Hematopoietic multipotent progenitor cell treated with erythropoietin and hydrocortisone succinate and interleukin-3 and kit ligand, for 15 days (in vitro differentiated cells): ENCODE measurements around the gene DYNLT1.
"Not testable (repeated sequence)": the region's sequence is repeated elsewhere in the genome, so short reads cannot be mapped to it uniquely, and the experiment has no call there.

Experiments
- DNase-seq: peaks from one replicate; pipeline ENCODE4 v3.0.0-alpha.2; 2015; ENCODE audit warnings: low spot score

The DYNLT1 gene

DNA sequence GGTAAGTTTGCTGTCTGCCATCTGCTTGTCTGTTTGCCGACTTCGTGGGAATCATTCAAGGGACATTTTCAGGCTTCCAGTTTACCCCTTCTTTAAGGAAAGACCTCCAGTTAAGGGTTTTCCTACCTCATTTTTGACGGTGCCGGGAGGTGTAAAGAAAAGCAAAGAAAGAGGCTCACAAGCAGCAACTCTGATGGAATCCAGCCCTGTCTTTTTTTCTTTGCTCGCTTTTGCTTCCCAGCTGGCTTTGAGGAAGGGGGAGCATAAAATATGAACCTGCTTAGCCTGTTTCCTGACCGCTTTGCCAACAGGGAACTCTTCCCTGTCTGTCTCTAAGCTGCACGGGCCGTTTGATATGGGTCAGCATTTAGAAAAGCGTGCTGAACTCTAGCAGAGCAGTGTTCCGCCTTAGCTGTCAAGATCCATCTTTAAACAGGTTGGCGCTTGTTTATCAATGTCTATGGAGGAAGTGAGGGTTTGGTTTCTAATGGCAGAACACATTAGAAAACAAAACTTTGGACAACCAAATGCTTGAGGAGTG is 19.2 kb upstream of the DYNLT1 start:
- DNase-seq: no peak

DNA sequence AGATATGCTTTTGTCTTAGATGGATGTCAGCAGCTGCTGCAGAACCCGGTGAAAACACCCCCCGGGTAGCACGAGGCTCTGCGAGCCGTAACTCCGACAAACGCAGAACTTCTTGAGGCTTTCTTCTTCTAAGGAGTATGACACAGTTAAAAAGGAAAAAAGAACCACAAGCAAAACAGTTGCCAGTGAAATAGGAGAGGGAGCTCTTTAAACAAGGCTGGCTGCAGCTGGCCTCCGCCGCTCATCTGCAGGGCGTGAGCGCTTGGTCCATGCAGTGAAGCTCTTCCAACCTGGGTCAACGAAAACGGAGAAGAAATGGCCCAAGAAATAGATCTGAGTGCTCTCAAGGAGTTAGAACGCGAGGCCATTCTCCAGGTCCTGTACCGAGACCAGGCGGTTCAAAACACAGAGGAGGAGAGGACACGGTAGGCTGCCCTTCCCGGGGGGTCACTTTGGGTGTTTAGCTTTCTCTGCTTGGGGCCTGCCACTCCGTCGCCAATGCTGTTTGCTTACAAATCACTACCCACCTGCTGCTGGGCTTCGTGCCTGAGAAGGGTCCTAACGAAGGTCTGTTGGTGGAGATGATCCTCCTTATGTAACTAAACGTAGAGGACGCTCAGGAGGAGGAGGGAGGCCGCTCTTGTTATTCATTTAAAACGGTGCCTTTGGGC is 18.5 kb upstream of the DYNLT1 start:
- DNase-seq: no peak

DNA sequence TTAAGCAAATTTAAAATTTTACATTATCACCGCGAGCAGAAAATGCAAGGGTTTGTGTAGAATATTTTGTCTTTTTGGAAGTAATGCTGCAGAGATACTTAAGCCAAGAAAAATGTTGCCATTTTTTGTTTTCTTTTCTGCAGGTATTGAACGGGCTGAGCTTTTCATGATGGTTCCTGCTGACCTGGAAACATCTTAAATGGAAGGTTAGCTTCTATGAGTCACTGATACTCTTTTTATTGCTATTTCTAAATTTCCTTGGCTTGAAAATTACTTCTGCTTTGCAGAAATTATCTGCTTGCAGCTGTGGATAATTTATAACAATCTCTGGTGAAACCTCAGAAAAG is 18.0 kb upstream of the DYNLT1 start:
- DNase-seq: no peak

DNA sequence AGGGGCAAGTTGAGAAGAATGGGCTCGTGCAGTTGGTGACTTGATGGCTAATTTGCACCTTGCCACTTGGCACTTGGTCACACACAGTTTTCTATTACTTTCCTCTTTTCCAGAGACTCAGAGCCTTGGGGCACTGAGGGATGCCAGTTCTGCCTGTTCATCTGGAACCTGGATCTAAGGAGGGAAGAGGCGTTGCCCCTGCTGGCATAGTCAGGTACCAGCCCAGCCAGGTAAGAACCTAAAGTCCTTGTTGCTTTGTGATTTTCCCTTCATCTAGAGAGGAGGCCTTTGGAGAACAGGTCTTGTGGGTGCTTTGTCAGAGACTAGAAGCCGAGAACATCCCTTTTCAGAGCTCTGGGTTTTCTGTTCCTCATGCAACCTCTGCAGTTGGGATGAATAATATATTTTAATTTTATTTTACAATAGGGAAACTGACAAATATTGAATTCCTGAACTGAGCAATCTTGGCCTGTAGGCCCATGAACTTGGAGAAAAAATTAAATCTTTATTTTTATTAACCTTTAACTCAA is 16.7 kb upstream of the DYNLT1 start:
- no peak for DNase-seq

DNA sequence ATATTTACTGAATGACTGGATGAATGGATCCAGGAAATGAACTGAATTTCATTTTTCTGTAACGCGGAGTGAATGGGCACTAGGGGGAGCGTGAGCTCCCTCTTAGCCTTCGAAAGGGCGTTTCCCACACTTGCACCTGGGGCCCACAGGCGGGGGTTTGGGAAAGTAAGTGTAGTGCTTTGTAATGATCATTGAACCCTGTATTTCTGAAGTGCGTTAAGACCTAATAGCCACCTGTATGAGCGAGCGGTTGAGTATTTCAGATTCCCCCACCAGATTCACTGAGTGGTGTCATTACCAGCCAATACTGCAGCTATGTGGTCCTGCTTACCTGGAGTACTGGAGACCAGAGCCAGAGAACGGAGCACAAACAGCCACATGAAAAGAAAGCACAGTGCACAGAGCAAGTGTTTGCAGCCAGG is 15.8 kb upstream of the DYNLT1 start:
- DNase-seq: no peak

DNA sequence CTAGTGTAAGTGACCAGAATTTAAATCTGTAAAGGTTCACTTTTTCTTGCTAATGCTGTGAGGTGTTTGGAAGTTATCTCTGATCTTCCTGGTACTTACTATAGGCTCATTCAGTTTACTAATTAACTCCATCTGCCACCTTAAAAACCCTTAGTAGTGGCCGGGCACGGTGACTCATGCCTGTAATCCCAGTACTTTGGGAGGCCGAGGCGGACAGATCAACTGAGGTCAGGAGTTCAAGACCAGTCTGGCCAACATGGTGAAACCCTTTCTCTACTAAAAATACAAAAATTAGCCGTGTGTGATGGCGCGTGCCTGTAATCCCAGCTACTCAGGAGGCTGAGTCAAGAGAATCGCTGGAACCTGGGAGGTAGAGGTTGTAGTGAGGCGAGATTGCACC is 12.4 kb upstream of the DYNLT1 start:
- not testable (repeated sequence) for DNase-seq

DNA sequence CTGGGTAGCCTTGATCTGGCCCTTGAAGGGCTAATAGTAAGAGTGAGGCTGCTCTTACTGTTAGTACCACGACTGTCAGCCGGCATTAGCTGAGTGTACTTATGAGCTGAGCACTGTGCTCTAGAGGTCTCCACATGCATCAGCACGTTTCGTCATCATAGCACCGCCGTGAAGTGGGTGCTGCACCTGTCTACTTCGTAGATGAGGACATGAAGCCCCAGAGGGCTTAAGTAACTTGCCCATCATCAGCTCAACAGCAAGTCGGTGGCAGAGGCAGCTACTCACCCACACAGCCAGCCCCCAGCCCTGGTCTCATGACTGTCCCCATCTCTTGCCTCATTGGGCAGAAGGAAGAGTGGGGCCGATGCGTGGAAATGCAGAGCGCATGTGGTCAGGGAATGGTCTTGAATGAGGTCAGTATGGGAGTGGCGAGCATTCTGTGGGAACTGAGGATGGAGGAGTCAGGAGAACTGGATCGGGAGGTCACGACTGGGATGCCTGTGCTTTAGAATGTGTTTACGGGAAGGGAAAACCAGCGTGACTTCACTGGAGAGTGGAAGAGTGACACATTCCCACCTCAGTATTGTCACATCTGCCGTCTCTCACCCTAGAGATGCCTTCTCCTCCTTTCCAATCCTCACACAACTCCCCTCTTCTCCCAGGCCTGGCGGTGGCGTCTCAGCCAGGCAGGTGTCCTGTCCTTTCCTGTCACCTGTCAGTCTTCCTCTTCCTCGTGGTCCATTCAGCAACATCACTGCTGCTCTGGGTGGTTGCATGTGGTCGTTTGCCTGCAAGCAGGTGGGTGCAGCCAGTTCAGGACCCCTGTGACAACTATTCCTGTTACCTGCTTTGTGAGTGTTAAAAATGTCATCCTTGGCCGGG is 11.3 kb upstream of the DYNLT1 start:
- DNase-seq: no peak

DNA sequence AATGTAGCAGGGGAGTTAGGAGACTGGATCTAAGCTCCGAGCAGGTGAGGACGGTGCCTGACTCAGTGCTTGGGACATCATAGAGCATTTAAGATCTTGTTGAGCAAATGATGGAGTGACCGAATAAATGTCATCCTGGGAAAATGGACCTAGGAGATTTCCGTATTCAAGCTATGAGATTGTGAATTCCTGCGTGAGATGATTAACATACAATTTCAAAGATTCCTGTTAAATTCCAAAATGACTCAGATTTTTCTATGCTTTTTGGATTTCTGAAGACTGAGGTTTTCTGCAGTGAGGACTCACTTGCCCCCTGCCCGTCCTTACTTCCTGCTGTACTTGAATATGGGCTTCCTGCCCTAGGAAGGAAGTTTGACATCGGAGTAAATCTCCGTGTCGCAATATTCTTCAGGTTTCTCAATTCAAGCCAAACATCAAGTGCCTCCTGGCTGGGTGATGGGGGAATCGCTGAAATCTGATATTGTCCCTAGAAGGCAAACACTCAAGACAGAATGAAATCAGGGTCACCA is 10.5 kb upstream of the DYNLT1 start:
- no peak for DNase-seq

DNA sequence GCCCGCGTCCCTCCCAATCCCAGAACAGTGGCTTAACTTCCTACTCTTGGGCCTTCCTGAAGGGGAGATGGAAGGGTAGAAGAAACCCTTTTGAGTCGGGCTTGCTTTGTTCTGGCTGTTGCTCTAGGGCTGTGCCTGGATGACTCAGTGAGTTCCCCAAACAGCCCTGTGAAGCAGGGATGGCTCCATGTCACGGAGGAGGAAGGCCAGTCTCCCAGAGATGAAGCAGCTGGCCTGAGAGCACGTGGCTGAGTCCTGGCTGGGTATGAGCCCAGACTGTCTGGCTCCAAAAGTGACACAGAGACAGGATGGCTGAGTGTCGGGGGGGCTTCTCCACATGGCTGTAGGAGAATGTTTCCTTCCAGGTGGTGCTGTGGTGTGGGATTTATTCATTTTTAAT is 10.0 kb upstream of the DYNLT1 start:
- no peak for DNase-seq

DNA sequence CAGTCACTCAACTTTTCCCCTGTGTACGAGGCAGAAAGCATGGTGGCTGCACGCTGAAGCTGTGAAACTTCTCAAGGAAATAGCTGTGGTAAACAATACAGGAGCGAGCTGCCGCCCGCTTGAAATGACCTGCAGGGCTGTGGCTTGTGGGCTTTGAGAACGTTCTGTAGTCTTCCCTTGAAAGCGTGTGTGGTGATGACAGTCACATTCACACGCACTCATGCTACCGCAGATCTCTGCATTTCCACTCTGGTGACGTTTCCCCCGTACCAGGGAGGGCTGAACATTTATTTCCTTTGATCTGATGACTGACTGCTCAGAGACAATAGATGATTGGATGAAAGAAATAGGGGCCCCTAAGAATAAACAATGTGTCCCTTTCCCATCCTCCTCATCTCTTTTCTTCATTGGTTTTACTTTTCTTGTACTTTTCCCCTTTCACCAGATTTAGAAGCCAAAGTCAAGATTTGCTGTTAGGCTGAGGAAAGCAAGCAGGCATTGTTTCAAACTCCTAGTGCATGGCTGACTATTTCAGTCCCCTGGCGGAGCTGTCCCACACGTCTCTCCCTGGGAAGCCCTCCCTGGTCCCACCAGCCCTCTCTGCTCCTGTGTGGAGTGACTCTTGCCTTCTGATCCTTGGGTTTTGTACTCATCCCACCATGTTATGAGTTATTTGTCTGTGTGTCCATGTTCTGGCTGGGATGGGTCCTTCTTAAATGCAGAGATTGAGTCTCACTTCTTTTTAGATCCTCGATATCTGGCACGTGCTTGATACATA is 9.2 kb upstream of the DYNLT1 start:
- no peak for DNase-seq

DNA sequence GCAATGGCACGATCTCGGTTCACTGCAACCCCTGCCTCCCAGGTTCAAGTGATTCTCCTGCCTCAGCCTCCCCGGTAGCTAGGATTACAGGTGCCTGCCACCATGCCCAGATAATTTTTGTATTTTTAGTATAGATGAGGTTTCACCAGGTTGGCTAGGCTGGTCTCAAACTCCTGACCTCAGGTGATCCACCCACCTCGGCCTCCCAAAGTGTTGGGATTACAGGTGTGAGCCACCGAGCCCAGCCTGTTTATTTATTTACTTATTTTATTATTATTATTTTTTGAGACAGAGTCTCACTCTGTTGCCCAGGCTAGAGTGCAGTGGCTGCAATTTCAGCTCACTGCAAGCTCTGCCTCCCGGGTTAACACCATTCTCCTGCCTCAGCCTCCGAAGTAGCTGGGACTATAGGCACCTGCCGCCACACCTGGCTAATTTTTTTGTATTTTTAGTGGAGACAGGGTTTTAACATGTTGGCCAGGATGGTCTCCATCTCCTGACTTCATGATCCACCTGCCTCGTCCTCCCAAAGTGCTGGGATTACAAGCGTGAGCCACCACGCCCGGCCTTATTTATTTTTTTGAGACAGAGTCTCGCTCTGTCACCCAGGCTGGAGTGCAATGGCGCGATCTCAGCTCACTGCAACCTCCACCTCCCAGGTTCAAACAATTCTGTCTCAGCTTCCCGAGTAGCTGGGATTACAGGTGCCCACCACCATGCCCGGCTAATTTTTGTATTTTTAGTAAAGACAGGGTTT is 7.6 kb upstream of the DYNLT1 start:
- not testable (repeated sequence) for DNase-seq

DNA sequence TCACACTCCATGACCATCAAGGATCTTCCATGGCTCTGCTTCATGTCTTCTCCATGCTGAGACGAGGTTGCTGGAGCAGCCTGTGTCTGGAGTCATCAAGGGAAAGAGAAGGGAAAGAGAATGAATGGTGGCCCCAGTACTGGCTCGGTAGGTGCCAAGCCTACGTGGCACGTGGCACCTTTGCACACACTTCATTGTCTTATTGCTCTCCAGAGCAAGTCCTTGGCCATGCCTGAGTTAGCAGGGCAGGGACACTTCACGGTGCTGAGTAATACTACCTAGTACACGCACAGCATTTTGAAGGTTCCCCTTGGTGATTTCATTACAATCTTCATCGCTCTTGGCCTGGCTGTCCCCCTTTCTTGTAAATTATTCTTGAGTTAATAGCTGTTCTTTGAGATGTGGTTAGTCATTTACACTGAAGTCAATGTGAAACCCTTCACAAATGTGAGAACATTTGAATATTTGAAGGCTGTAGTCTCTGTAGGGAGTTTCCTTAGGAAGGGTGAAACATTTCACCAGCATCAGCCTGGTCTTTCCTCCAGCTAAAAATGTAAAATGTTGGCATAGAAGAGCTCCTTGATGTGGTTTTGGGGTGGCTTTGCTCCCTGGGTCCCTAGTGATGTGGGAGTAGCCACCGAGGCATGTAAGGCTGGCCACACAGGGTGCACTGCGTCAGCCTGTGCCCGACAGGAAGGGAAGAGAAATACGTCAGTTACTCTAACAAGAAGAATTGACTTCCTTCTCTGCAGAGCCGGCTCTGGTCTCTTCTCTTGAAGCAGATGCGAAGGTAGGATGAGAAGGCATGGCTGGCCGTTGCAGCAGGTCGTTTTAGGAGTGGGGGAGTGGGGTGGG is 5.0 kb upstream of the DYNLT1 start, which contains the start of gene SYTL3:
SYTL3 (plus strand) TSS at position 766 of the 855 bp plus-strand sequence. CDS start 13,215 bp downstream, outside the sequence.
- DNase-seq: no peak

DNA sequence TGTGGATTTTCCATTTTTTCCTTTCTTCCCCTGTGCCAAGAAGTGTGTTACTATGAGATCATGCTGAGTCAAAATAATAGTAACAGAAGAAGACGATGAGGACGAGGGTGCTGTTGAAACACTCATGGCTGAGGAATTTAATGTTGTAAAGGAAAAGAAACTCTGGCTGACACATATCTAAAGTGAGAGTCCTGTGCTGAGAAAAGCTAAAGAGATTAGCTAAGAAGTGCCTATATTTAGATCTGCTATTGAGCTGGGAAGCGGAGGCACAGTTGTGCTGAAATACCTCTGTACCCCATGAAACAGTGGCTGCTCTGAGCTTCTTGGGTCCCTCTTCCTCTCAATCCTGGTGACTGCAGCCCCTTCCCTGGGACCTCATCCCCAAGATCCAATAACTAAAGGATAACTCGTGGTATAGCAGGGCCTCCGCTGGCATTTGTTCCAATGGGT is 4.2 kb upstream of the DYNLT1 start:
- no peak for DNase-seq

DNA sequence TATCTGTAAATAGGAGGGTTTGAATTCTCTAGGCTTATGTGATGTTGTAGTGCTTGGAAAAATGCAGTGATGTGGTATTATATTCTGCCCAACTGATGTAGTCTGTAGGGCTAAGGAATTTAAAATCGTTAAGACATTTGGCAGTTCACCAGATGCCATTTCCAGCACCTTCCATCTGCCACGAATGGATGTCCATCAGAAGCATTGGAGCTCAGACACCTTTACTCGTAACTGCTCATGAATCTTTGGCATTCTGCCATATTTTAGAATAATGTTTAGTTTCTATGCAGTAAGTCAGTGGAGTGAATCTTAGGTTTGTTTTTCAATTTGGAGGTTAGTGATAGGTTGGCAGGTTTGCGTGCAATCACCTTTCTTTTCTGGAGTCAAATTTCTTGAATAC is 3.0 kb upstream of the DYNLT1 start:
- no peak for DNase-seq

DNA sequence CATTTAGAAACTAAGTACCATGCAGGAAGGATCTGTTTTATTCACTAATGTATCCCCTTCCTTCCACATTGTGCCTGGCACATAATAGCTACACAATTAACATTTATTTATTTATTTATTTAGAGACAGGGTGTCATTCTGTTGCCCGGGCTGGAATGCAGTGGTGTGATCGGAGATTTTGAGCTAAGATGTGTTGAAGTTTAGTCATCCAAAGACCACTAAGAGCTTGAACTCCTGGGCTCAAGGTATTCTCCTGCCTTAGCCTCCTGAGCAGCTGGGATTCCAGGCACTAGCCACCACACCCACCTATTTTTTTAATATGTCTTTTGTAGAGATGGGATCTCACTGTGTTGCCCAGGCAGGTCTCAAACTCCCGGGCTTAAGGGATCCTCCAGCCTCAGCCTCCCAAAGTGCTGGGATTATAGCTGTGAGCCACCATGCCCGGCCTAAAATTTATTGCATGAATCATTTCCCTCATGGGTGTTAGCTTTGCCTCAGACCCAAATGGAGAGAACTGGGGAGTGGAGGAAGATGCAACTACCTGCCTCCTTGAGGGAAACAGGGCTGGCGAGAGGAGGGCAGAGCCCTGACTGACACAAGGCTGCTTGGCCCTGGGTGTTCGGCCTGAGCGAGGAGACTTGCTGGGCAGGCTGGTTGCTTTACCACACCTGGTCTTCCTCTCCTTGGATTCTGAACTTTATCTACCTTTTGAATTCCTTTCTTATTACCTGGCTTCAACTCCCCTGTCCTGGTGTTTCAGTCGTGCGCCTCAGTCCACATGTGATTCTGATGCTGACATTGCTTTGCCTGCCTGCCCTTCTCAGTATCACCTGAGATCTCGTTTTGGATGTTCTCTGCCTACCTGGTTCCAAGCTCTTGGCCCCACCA is 1.7 kb upstream of the DYNLT1 start:
- DNase-seq: no peak

DNA sequence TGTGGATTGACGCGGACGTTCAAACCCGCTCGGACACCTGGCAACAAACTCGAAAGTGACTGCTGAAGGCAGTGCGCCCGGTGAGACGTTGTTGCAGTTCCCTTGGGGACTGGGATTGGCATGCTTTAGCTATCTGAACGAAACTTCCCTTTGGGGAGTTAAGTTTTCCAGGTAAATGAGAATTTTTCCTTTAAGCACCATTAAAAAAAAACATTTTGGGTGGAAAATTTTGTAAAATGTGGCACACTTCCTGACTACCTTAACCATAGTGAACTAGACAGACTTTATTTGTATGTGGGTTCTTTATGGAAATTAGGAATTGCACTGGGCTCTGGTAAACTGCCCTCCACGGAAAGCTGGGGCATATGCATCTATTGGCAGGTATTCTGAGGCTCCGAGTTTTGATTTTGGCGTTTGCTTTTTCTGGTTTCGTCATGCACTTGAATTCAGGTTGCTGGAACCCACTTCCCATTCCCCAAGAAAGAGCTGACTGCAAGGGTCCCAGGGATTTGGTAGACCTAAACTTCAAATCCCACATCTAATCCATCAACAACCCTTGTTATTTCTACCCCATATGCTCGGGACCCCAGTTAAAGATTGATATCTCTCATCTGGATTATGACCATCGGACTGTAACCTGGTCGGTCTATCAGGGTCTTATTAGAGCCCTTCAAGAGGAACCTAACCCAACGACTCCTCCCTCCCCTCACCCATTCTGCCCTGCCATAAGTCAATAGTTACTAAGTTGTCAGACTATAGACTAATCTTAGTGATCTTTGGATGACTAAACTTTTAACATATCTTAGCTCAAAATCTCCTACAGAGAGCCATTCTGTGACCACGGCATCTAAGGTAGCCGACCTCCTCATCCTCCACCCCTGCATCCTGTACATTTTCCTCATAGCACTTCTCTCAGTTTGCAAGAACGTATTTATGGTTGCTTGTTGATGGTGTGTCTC is 800 bp upstream of the DYNLT1 start:
- DNase-seq: no peak

DNA sequence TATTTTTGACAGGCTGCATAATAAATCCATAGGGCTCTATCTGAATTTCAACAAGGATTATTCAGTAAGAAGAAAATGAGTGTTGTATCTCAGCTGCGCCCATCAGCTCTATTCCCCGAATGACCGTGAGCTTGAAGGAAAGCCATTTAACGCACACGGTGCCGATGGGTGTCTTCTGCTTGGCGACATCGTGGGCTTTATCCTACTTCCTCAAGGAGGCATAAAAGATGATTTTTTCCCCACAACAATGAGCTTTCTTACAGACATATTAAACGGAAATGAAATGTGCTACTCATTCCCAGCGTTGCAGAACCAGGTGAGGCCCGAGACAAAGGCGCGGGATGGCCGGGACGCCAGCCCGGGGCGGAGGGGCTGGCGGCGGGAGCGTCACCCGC is 710 bp downstream of the DYNLT1 start:
- DNase-seq: no peak

DNA sequence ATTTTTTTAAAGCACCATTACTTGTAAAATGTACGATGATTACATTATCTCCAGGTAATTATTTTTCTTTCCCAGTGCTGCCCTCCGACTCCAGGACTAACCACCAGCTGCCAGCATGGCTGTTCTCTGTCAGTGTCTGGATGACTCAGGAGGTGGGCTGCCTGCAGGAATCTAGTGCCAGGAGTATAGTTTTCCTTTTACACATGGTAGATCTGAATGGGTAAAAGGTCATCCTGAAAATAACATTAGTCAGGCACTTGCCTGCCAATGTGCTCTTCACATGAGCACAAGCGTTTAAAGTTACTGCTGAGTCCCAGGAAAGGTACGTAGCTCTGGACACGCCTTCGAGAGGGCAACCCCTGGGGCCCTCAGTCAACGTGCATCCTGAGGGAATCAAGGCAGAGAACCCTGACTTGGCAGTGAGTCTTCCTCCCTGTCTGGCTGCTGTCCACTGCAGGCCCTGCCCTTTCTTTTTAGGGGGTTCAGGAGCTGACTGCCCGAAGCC is 2.4 kb downstream of the DYNLT1 start:
- no peak for DNase-seq
